Mesothelial cell of epicardium (in vitro differentiated cells): ENCODE results near the gene BTBD18. TPM values are rescaled to one million over a fixed set of nuclear protein-coding genes. Genes with fewer than 3 reads are reported as not detected.
"Not testable (repeated sequence)": the region's sequence is repeated elsewhere in the genome, so short reads cannot be mapped to it uniquely, and the experiment has no call there.

Experiments
- DNase-seq, 2 experiments: peaks; one replicate each; pipeline ENCODE4 v3.0.0; 2021; ENCODE audit warnings: low spot score in 2 of 2; ENCODE audit not compliant: unreplicated experiment in 2 of 2
- H3K27ac Mint-ChIP-seq: 2 replicates; pipeline ENCODE4 v1.8.0; 2021; ENCODE audit warnings: mixed read lengths
- H3K27me3 Mint-ChIP-seq: 2 replicates; pipeline ENCODE4 v1.8.0; 2021; ENCODE audit warnings: low read depth, mixed read lengths
- H3K36me3 Mint-ChIP-seq: 2 replicates; pipeline ENCODE4 v1.8.0; 2021; ENCODE audit warnings: mixed read lengths
- H3K4me1 Mint-ChIP-seq: 2 replicates; pipeline ENCODE4 v1.8.0; 2021; ENCODE audit warnings: mixed read lengths
- H3K4me3 Mint-ChIP-seq: 2 replicates; pipeline ENCODE4 v1.8.0; 2021; ENCODE audit warnings: mild to moderate bottlenecking, moderate library complexity, mixed read lengths
- H3K9me3 Mint-ChIP-seq: 2 replicates; pipeline ENCODE4 v1.8.0; 2021; ENCODE audit warnings: mixed read lengths
- CTCF ChIP-seq: fragments of 200-600 bp; sonication (generic); IDR thresholded peaks from one replicate; pipeline ENCODE4 v1.5.0; 2021; ENCODE audit warnings: antibody characterized with exemption; ENCODE audit not compliant: unreplicated experiment
- total RNA-seq: library from RNA; stranded (reverse); gene quantifications from 3 replicates; pipeline ENCODE4 v1.2.1, GENCODE V29; 2021

Gene BTBD18
- total RNA-seq, 1 donor from 2014 or later, result not detected

DNA sequence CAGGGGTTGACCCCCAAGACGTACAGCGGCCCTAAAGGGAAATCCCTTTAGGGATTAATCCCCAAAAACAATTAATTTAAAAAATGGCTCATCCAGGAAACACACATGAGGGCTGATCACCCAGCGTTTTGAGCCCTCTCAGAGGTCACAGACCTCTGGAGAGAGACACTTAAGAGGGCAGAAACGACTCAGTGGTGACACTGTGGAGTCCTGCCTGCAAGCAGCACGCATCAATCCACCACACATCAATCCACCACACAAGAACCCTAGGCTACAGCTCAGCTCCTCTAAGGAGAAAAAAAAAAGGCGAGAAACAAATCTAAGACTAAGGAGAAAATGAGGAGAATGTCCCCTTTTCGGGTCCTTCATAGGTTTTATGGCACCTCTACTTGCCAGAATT, 22.8 kb downstream of the BTBD18 start:
- Mint-ChIP-seq H3K4me3 (no peak overlapping the region), H3K4me1 (no peaks in the 10 kb centered on the region), H3K9me3 (no peaks in the 10 kb centered on the region), H3K36me3 (no peaks in the 10 kb centered on the region), H3K27ac (no peak overlapping the region), H3K27me3 (no peaks in the 10 kb centered on the region)
- DNase-seq, result no peak
- no peak for TF ChIP-seq CTCF

DNA sequence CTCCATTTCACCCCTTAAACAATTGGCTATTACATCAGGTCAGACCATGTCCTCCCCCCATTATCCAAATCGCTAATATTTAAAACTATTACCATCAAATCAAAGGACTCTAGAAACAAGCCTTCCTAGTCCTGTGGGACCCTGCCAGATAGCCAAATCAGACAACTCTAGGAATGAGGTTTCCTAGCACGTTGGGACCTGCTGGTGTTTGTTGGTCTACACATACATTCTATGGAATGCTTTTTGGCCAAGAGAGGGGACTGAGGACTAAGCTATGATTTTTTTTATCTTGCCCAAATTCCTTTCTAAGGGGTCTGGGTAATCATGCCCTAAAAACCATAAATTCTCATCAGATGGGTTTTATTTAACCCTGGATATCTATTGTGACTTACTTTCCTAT, 24.4 kb downstream of the BTBD18 start:
- no peak overlapping the region for H3K4me3 Mint-ChIP-seq
- H3K36me3 Mint-ChIP-seq, result no peaks in the 10 kb centered on the region
- peak overlapping the region; percentile 45 for H3K27ac Mint-ChIP-seq
- TF ChIP-seq CTCF, result no peak
- no peaks in the 10 kb centered on the region for H3K9me3 Mint-ChIP-seq
- DNase-seq, result no peak
- no peaks in the 10 kb centered on the region for H3K27me3 Mint-ChIP-seq
- H3K4me1 Mint-ChIP-seq, result no peaks in the 10 kb centered on the region

GRCh38 chr11:57716726-57717125, 34.9 kb downstream of the BTBD18 start:
- not testable (repeated sequence) for H3K27me3 Mint-ChIP-seq, H3K27ac Mint-ChIP-seq, DNase-seq, H3K9me3 Mint-ChIP-seq, H3K4me3 Mint-ChIP-seq
- Mint-ChIP-seq H3K4me1 (peaks cover 15% of the 10 kb centered on the region), H3K36me3 (peaks cover 15% of the 10 kb centered on the region)

- no peaks in the 10 kb centered on the region for H3K27me3 Mint-ChIP-seq
- H3K9me3 Mint-ChIP-seq, result peaks cover 4% of the 10 kb centered on the region
- no peak for TF ChIP-seq CTCF
- peaks cover 14% of the 10 kb centered on the region for H3K36me3 Mint-ChIP-seq
- DNase-seq, result no peak
- peak overlapping the region; percentile 97 for H3K27ac Mint-ChIP-seq
- peaks cover 27% of the 10 kb centered on the region for H3K4me1 Mint-ChIP-seq
- H3K4me3 Mint-ChIP-seq, result peak overlapping the region; percentile 98
Observed at GRCh38 chr11:57713835-57714234, 37.8 kb downstream of the BTBD18 start.

DNA sequence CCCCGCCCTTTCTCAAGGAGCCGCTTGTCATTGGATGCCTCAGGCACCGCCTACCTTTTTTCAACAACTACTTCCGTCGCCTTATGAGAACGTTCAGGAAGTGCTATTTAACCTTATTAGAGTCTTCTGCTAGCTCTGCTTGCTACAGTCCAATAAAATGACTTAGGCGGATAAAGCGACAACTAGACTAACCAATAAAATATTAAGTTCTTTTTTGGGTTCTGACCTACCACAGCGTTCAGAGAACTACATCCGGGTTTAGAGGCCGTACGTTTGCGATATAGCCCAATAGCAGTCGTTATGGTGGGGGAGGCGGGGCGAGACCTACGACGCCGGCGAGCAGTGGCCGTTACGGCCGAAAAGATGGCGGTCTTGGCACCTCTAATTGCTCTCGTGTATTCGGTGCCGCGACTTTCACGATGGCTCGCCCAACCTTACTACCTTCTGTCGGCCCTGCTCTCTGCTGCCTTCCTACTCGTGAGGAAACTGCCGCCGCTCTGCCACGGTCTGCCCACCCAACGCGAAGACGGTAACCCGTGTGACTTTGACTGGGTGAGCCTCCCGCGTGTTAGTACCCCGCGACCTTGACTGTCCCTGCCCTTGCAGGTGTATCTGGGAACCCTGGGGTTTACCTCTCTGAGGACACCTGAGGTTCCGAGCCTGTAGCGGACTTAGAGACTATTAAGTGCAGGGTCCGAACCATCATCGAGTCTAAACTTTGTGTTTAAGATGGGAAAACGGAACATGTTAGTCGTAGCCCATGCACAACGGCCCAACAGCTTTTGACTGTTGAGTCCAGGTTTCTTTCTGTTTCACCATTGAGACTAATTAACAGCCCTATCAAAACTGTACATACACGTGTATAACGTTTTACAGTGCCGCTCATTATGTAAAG, 39.1 kb downstream of the BTBD18 start, which contains the start of gene TMX2:
Gene TMX2 (plus strand): TSS at position 338 of the 895 bp plus-strand sequence. CDS start 26 bp downstream, at position 364.
- no peak for TF ChIP-seq CTCF
- Mint-ChIP-seq H3K4me3 (peak within 1 kb of the TSS; percentile 98), H3K36me3 (peaks cover 10% of the 10 kb centered on the region), H3K9me3 (no peaks in the 10 kb centered on the region), H3K27me3 (no peaks in the 10 kb centered on the region), H3K4me1 (peaks cover 28% of the 10 kb centered on the region), H3K27ac (peak within 1 kb of the TSS; percentile 97)
- DNase-seq, result peak; percentile 68 to 87
